Measurements from ENCODE around the gene CFAP141. TPM values are rescaled to one million over a fixed set of nuclear protein-coding genes. Genes with fewer than 3 reads are reported as not detected.

The CFAP141 gene
- total RNA-seq, 4 donors from 2014 or later: not detected

DNA sequence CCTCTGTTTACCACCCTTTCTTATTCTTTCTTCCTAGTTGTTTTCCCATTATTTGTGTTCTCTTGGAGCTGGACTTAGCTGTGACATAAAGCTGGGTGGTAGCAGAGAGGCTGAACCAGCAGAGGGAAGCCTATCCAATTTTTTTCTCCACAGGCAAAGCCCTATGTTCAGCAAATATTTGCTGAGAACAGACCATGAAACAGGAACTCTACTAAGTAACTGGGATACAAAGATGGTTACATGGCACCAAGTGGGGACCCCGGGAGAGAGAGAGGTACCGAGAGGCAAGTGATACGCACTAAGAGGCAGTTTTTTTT, 6.6 kb downstream of the CFAP141 start:
- H3K4me3 ChIP-seq (ENCODE audit: low read depth, poor library complexity, severe bottlenecking): no peak overlapping the region
- TF ChIP-seq CTCF (IDR thresholded peaks at IDR 0.05) (no peak), POLR2A (IDR thresholded peaks at IDR 0.05) (no peak)
- DNase-seq (ENCODE audit: low spot score in 2 of 2): no peak
- 86 to 95% methylated on average over 3 of the region's 3 CpGs for WGBS, 2 donors
- intact Hi-C loops (cut with DNase I; ENCODE audit: low total_unique reads): no loop called here

DNA sequence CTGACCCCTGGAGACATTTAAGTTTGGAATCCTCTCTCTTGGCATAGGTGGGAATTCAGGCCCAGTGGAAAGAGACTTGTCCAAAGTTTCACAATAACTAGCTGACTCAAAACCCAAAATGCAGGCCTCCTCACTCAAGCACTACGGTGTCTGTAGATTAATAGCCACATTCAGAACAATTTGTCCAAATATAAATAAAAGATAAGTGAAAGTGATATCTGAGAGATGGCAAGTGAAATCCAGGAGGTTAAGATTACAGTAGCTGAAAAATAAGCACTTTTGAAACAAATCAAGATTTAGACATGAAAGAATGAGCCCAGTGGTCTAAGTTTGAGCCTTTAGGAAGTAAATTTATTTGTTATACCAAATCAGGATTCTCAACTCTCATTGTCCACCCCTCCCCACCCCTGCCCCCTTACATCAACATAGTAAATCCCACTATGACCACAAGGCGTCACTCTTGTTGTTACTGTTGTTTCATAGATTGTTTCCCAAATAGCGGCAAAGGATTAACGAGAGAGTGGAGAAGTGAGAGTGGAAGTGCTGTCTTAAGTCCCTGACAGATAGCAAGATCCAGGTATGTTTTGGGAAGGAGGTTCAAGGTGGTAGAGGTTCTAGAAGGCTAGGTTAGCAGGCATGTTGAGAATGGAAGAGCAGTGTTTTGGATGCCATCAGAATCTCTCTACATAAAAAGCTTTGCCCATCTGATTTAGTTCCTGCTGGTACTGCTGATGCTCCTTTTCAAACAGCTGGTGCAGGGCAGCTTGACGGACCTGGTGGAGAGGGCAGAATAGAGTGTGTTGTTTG, 7.2 kb downstream of the CFAP141 start:
- intact Hi-C loops (cut with DNase I; ENCODE audit: low total_unique reads): no loop called here
- DNase-seq (ENCODE audit: low spot score in 2 of 2): peak in 1 of 2 donors; percentile 51
- no peak for TF ChIP-seq POLR2A (IDR thresholded peaks at IDR 0.05)
- TF ChIP-seq CTCF (IDR thresholded peaks at IDR 0.05): no peak
- H3K4me3 ChIP-seq (ENCODE audit: low read depth, poor library complexity, severe bottlenecking): no peak overlapping the region
- WGBS, 2 donors: 5 to 10% methylated on average over 5 of the region's 5 CpGs

- no peak overlapping the region for H3K4me3 ChIP-seq (ENCODE audit: low read depth, poor library complexity, severe bottlenecking)
- DNase-seq (ENCODE audit: low spot score in 2 of 2): peak; percentile 46 to 87
- 40 to 46% methylated on average over 8 of the region's 8 CpGs for WGBS, 2 donors
- TF ChIP-seq CTCF (IDR thresholded peaks at IDR 0.05): no peak
- TF ChIP-seq POLR2A (IDR thresholded peaks at IDR 0.05): no peak
- intact Hi-C loops (cut with DNase I; ENCODE audit: low total_unique reads): no loop called here
These were observed 12.3 kb downstream of the CFAP141 start for GRCh38 chr1:154193821-154194220.

DNA sequence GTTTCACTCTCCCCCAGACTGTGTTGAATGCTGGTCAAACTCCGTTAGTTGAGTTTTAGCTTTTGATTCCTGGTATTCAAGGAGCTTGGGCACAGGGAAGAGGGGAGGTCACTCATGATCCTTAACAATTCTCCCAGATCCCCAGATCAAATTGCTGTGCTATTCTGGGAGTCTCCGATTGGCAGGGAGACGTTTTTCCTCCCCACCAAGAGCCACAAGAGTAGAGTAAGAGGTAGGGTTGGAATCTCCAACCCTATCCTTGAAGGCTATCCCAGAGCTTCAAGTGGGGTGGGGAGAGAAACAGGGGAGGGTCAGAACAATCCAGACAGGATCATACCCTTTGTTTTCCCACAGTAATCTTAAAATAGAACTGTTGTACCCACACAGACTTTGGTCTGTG, 13.7 kb downstream of the CFAP141 start:
- DNase-seq (ENCODE audit: low spot score in 2 of 2): no peak

GRCh38 chr1:154191990-154192461, 14.1 kb downstream of the CFAP141 start, which contains the start of gene TPM3:
TSS of gene TPM3 (minus strand) at chr1:154192100. CDS start at chr1:154192018, 82 bp downstream.
- 29 to 39% methylated on average over 1 of the region's 1 CpG for WGBS, 2 donors
- no peak for DNase-seq (ENCODE audit: low spot score in 2 of 2)
- no peak for TF ChIP-seq POLR2A (IDR thresholded peaks at IDR 0.05)
- TF ChIP-seq CTCF (IDR thresholded peaks at IDR 0.05): no peak
- no peak within 1 kb of the TSS for H3K4me3 ChIP-seq (ENCODE audit: low read depth, poor library complexity, severe bottlenecking)
- intact Hi-C loops (cut with DNase I; ENCODE audit: low total_unique reads): no loop called here

More for the DNA sequence above, 13.7 kb downstream of the CFAP141 start:
- H3K4me3 ChIP-seq (ENCODE audit: low read depth, poor library complexity, severe bottlenecking): no peak overlapping the region
- TF ChIP-seq POLR2A (IDR thresholded peaks at IDR 0.05) (no peak), CTCF (IDR thresholded peaks at IDR 0.05) (no peak)
- 61 to 65% methylated on average over 3 of the region's 3 CpGs for WGBS, 2 donors
- intact Hi-C loops (cut with DNase I; ENCODE audit: low total_unique reads): no loop called here

Data from lower leg skin (tissue), 4 donors.